ENCODE data around the gene GAREM2. TPM values are rescaled to one million over a fixed set of nuclear protein-coding genes. Genes with fewer than 3 reads are reported as not detected.

Gene GAREM2
- polyA plus RNA-seq, 2 of the 4 experiments (the other 2 are of a cell fraction) = 5.1 to 5.9 TPM

- Histone ChIP-seq H3K4me1 (peaks cover 14% of the 10 kb centered on the region), H3K4me2 (no peak overlapping the region), H3K9me3 (no peaks in the 10 kb centered on the region), H3K4me3 (no peak overlapping the region), H3K27ac (no peak overlapping the region; a peak in 1 of 6 replicates)
- FAIRE-seq (no peak), ATAC-seq (peak; percentile 28 to 42), DNase-seq (ENCODE audit: low read depth in 1 of 2, low spot score in 1 of 2) (peak in 1 of 2 experiments; percentile 44)
- ChIA-PET POLR2A (interaction anchor here (0.6 to 0.9 kb wide), 3 partner anchors 42 to 145 kb away, joined by 4 to 13 read pairs (median 5); no protein-coding TSS in a partner anchor), CTCF (interaction anchor here (0.9 to 13.5 kb wide), 7 partner anchors 52 to 287 kb away, joined by 3 to 280 read pairs (median 6); partner anchors contain the start of gene KIF3C)
- WGBS (ENCODE audit: missing lambda C conversion rate) = 78% methylated on average over 12 of the region's 12 CpGs
- no peak for TF ChIP-seq ZFP36 (IDR thresholded peaks at IDR 0.05; ENCODE audit: borderline replicate concordance, partially characterized antibody)
- TF ChIP-seq CEBPB (IDR thresholded peaks at IDR 0.05) = no peak
- no peak for TF ChIP-seq HOXB13 (CRISPR knock-in tag; IDR thresholded peaks at IDR 0.05; ENCODE audit: low read depth)
- no peak for TF ChIP-seq FOXS1 (CRISPR knock-in tag; IDR thresholded peaks at IDR 0.05)
- no peak for TF ChIP-seq KDM5A (IDR thresholded peaks at IDR 0.05)
- TF ChIP-seq MAFK (IDR thresholded peaks at IDR 0.05; ENCODE audit: partially characterized antibody) = no peak
- no peak for TF ChIP-seq SREBF2 (IDR thresholded peaks at IDR 0.05)
- TF ChIP-seq TFCP2L1 (CRISPR knock-in tag; IDR thresholded peaks at IDR 0.05) = peak; percentile 57; the same call in 1 of the 2 replicates
- no peak for TF ChIP-seq NPAS2 (CRISPR knock-in tag; IDR thresholded peaks at IDR 0.05; ENCODE audit: borderline replicate concordance)
- peak; percentile 82 for TF ChIP-seq POLR2AphosphoS2 (conservative IDR thresholded peaks at IDR 0.05; ENCODE audit: low read length)
- TF ChIP-seq RFX5 (IDR thresholded peaks at IDR 0.05) = no peak
- TF ChIP-seq FOSB (CRISPR knock-in tag; IDR thresholded peaks at IDR 0.05) = peak; percentile 89
- no peak for TF ChIP-seq NFE2L2 (conservative IDR thresholded peaks at IDR 0.05; ENCODE audit: low read length)
- no peak for TF ChIP-seq BHLHE40 (IDR thresholded peaks at IDR 0.05; ENCODE audit: low read depth, low read length)
- peak; percentile 91 for TF ChIP-seq HOXA7 (CRISPR knock-in tag; IDR thresholded peaks at IDR 0.05)
- TF ChIP-seq MYC (IDR thresholded peaks at IDR 0.05; ENCODE audit: borderline replicate concordance, low read length) = no peak
- TF ChIP-seq ELK1 (IDR thresholded peaks at IDR 0.05; ENCODE audit: low read depth, low read length) = no peak
- TF ChIP-seq RARB (CRISPR knock-in tag; IDR thresholded peaks at IDR 0.05) = peak; percentile 85
- peak; percentile 84 for TF ChIP-seq TP53 (CRISPR knock-in tag; IDR thresholded peaks at IDR 0.05)
- TF ChIP-seq JUN (IDR thresholded peaks at IDR 0.05) = 0 out of 5 replicates have a peak, but pooled peaks of 1 of the 2 experiments have one; percentile 24
- TF ChIP-seq GATA3 (IDR thresholded peaks at IDR 0.05; ENCODE audit: borderline replicate concordance) = 0 out of 2 replicates have a peak, but pooled peaks have one; percentile 27
- TF ChIP-seq CBX2 (IDR thresholded peaks at IDR 0.05; ENCODE audit: borderline replicate concordance, low read depth) = no peak
- TF ChIP-seq HMGXB4 (CRISPR knock-in tag; IDR thresholded peaks at IDR 0.05; ENCODE audit: borderline replicate concordance) = 0 out of 2 replicates have a peak, but pooled peaks have one; percentile 78
- TF ChIP-seq HES2 (IDR thresholded peaks at IDR 0.05) = no peak
- no peak for TF ChIP-seq FOSL2 (IDR thresholded peaks at IDR 0.05)
- 0 out of 2 replicates have a peak, but pooled peaks have one; percentile 4 for TF ChIP-seq FOSL2 (CRISPR knock-in tag; IDR thresholded peaks at IDR 0.05)
- no peak for TF ChIP-seq KDM1A (IDR thresholded peaks at IDR 0.05; ENCODE audit: low read depth)
- no peak for TF ChIP-seq JUNB (IDR thresholded peaks at IDR 0.05)
- TF ChIP-seq CHD2 (IDR thresholded peaks at IDR 0.05; ENCODE audit: low read length, partially characterized antibody) = no peak
- TF ChIP-seq POLR2A (IDR thresholded peaks at IDR 0.05; ENCODE audit: low read length) = no peak
Observed at GRCh38 chr2:26139269-26140183, 33.4 kb upstream of the GAREM2 start.

Measured in A549 (cell line).